ENCODE results near the gene PTGDS. TPM values are rescaled to one million over a fixed set of nuclear protein-coding genes. Genes with fewer than 3 reads are reported as not detected.
A peak's percentile ranks its signal among the peaks of the same experiment; 100 is the strongest.

PTGDS gene
- total RNA-seq, 1 donor from 2014 or later = 5.0 TPM

- Histone ChIP-seq H3K4me2 (ENCODE audit: low read length) (no peak overlapping the region), H3K4me3 (ENCODE audit: insufficient read depth, low read depth, low read length) (no peak overlapping the region), H2AFZ (ENCODE audit: low read depth, low read length) (no peak overlapping the region), H4K20me1 (ENCODE audit: insufficient read depth, low read length) (no peaks in the 10 kb centered on the region), H3K27ac (ENCODE audit: low read depth, low read length) (no peak overlapping the region), H3K27me3 (ENCODE audit: insufficient read depth, low read length) (no peaks in the 10 kb centered on the region), H3K9ac (ENCODE audit: low read length) (no peak overlapping the region), H3K79me2 (ENCODE audit: insufficient read depth, low read length) (no peaks in the 10 kb centered on the region), H3K4me1 (ENCODE audit: insufficient read depth, low read length) (peaks cover 5% of the 10 kb centered on the region), H3K36me3 (ENCODE audit: insufficient read depth, low read length) (no peaks in the 10 kb centered on the region), H3K9me3 (ENCODE audit: insufficient read depth, low read depth, low read length) (no peaks in the 10 kb centered on the region)
- no peaks in the 10 kb centered on the region for H3K9me3 Mint-ChIP-seq (ENCODE audit: unreplicated experiment)
- H3K36me3 Mint-ChIP-seq (ENCODE audit: low read depth, unreplicated experiment) = no peaks in the 10 kb centered on the region
- no peak overlapping the region for H3K4me3 Mint-ChIP-seq (ENCODE audit: unreplicated experiment)
- DNase-seq (ENCODE audit: low read depth) (no peak), FAIRE-seq (no peak)
- TF ChIP-seq EZH2 (IDR thresholded peaks at IDR 0.05; ENCODE audit: insufficient read depth, low read length) (no peak), CTCF (IDR thresholded peaks at IDR 0.05; ENCODE audit: insufficient read depth, low read depth, low read length) (no peak)
- no peak overlapping the region for H3K27ac Mint-ChIP-seq (ENCODE audit: unreplicated experiment)
- no peaks in the 10 kb centered on the region for H3K4me1 Mint-ChIP-seq (ENCODE audit: low read depth, unreplicated experiment)
- peaks cover 6% of the 10 kb centered on the region for H3K27me3 Mint-ChIP-seq (ENCODE audit: low read depth, unreplicated experiment)
These were observed 2.3 kb upstream of the PTGDS start for GRCh38 chr9:136974817-136975535.

GRCh38 chr9:136975644-136976043, 1.7 kb upstream of the PTGDS start:
- no peak overlapping the region for H3K27ac ChIP-seq (ENCODE audit: low read depth, low read length)
- H3K27me3 ChIP-seq (ENCODE audit: insufficient read depth, low read length) = no peaks in the 10 kb centered on the region
- H3K4me2 ChIP-seq (ENCODE audit: low read length) = no peak overlapping the region
- no peaks in the 10 kb centered on the region for H3K9me3 Mint-ChIP-seq (ENCODE audit: unreplicated experiment)
- H3K4me1 ChIP-seq (ENCODE audit: insufficient read depth, low read length) = peaks cover 5% of the 10 kb centered on the region
- no peak overlapping the region for H3K9ac ChIP-seq (ENCODE audit: low read length)
- no peaks in the 10 kb centered on the region for H3K4me1 Mint-ChIP-seq (ENCODE audit: low read depth, unreplicated experiment)
- H3K4me3 Mint-ChIP-seq (ENCODE audit: unreplicated experiment) = no peak overlapping the region
- H3K9me3 ChIP-seq (ENCODE audit: insufficient read depth, low read depth, low read length) = no peaks in the 10 kb centered on the region
- peaks cover 11% of the 10 kb centered on the region for H3K27me3 Mint-ChIP-seq (ENCODE audit: low read depth, unreplicated experiment)
- H4K20me1 ChIP-seq (ENCODE audit: insufficient read depth, low read length) = no peaks in the 10 kb centered on the region
- H3K79me2 ChIP-seq (ENCODE audit: insufficient read depth, low read length) = no peaks in the 10 kb centered on the region
- H3K4me3 ChIP-seq (ENCODE audit: insufficient read depth, low read depth, low read length) = no peak overlapping the region
- no peak overlapping the region for H2AFZ ChIP-seq (ENCODE audit: low read depth, low read length)
- no peak for TF ChIP-seq CTCF (IDR thresholded peaks at IDR 0.05; ENCODE audit: insufficient read depth, low read depth, low read length)
- TF ChIP-seq EZH2 (IDR thresholded peaks at IDR 0.05; ENCODE audit: insufficient read depth, low read length) = no peak
- H3K27ac Mint-ChIP-seq (ENCODE audit: unreplicated experiment) = no peak overlapping the region
- DNase-seq (ENCODE audit: low read depth) = no peak
- peaks cover 2% of the 10 kb centered on the region for H3K36me3 Mint-ChIP-seq (ENCODE audit: low read depth, unreplicated experiment)
- FAIRE-seq = no peak
- H3K36me3 ChIP-seq (ENCODE audit: insufficient read depth, low read length) = no peaks in the 10 kb centered on the region

- H3K9me3 ChIP-seq (ENCODE audit: insufficient read depth, low read depth, low read length) = no peaks in the 10 kb centered on the region
- Mint-ChIP-seq H3K4me3 (ENCODE audit: unreplicated experiment) (no peak overlapping the region), H3K27ac (ENCODE audit: unreplicated experiment) (no peak overlapping the region), H3K9me3 (ENCODE audit: unreplicated experiment) (no peaks in the 10 kb centered on the region), H3K27me3 (ENCODE audit: low read depth, unreplicated experiment) (peaks cover 12% of the 10 kb centered on the region), H3K36me3 (ENCODE audit: low read depth, unreplicated experiment) (peaks cover 3% of the 10 kb centered on the region), H3K4me1 (ENCODE audit: low read depth, unreplicated experiment) (no peaks in the 10 kb centered on the region)
- H3K9ac ChIP-seq (ENCODE audit: low read length) = no peak overlapping the region
- no peak for DNase-seq (ENCODE audit: low read depth)
- no peaks in the 10 kb centered on the region for H4K20me1 ChIP-seq (ENCODE audit: insufficient read depth, low read length)
- H3K27me3 ChIP-seq (ENCODE audit: insufficient read depth, low read length) = no peaks in the 10 kb centered on the region
- no peak overlapping the region for H3K27ac ChIP-seq (ENCODE audit: low read depth, low read length)
- no peaks in the 10 kb centered on the region for H3K79me2 ChIP-seq (ENCODE audit: insufficient read depth, low read length)
- H2AFZ ChIP-seq (ENCODE audit: low read depth, low read length) = peak overlapping the region; percentile 84
- H3K4me3 ChIP-seq (ENCODE audit: insufficient read depth, low read depth, low read length) = peak overlapping the region; percentile 49
- no peak for FAIRE-seq
- peaks cover 5% of the 10 kb centered on the region for H3K4me1 ChIP-seq (ENCODE audit: insufficient read depth, low read length)
- TF ChIP-seq CTCF (IDR thresholded peaks at IDR 0.05; ENCODE audit: insufficient read depth, low read depth, low read length) (no peak), EZH2 (IDR thresholded peaks at IDR 0.05; ENCODE audit: insufficient read depth, low read length) (no peak)
- no peaks in the 10 kb centered on the region for H3K36me3 ChIP-seq (ENCODE audit: insufficient read depth, low read length)
- peak overlapping the region; percentile 84 for H3K4me2 ChIP-seq (ENCODE audit: low read length)
These were observed 357 bp downstream of the PTGDS start for GRCh38 chr9:136977649-136978072.
